Lower lobe of right lung (tissue), 2 donors: ENCODE measurements around the gene MACROH2A2. TPM values are rescaled to one million over a fixed set of nuclear protein-coding genes. Genes with fewer than 3 reads are reported as not detected.
"Not testable (repeated sequence)": the region's sequence is repeated elsewhere in the genome, so short reads cannot be mapped to it uniquely, and the experiment has no call there.

Experiments used
- ATAC-seq, 2 donors: fragments of 200-7000 bp; cut with Tn5 transposase; one replicate each; pipeline ENCODE4 v1.9.1; 2020 to 2022; ENCODE audit warnings: mild to moderate bottlenecking in 2 of 2, moderate library complexity in 2 of 2
- DNase-seq: peaks from one replicate; pipeline ENCODE4 v3.0.0-alpha.2; 2020
- H3K27ac ChIP-seq: fragments of 200-600 bp; one replicate; pipeline ENCODE4 v1.8.0; 2022
- H3K27me3 ChIP-seq: fragments of 200-600 bp; one replicate; pipeline ENCODE4 v1.8.0; 2022; ENCODE audit warnings: low read depth
- H3K36me3 ChIP-seq: fragments of 200-600 bp; one replicate; pipeline ENCODE4 v1.8.0; 2022; ENCODE audit warnings: mild to moderate bottlenecking
- H3K4me1 ChIP-seq: fragments of 200-600 bp; one replicate; pipeline ENCODE4 v1.8.0; 2022
- H3K4me3 ChIP-seq: fragments of 200-600 bp; one replicate; pipeline ENCODE4 v1.8.0; 2022; ENCODE audit warnings: mild to moderate bottlenecking
- H3K9me3 ChIP-seq: fragments of 200-600 bp; one replicate; pipeline ENCODE4 v1.8.0; 2022
- intact Hi-C: fragments of 100-400 bp; cut with DNase I; formaldehyde crosslinking; loops from one replicate; pipeline ENCODE4 v1.11.0; 2022
- total RNA-seq: library from RNA; stranded (reverse); fragmentation: NEBNext Ultra II Directional; extraction: Animal tissue kit (Norgen Biotek cat#: 25700); gene quantifications from one replicate; pipeline ENCODE4 v1.2.1, GENCODE V29; 2021
- TF ChIP-seq, protein P1 (sequence below): fragments of 200-600 bp; IDR thresholded peaks from one replicate; pipeline ENCODE4 v1.8.0; 2022; ENCODE audit warnings: antibody characterized with exemption, mild to moderate bottlenecking
- donor health status: DM: no; HTN: yes; CAD: no; lungs with severe emphysema.

Gene MACROH2A2
- total RNA-seq, 1 donor from 2014 or later, result 6.6 TPM

DNA sequence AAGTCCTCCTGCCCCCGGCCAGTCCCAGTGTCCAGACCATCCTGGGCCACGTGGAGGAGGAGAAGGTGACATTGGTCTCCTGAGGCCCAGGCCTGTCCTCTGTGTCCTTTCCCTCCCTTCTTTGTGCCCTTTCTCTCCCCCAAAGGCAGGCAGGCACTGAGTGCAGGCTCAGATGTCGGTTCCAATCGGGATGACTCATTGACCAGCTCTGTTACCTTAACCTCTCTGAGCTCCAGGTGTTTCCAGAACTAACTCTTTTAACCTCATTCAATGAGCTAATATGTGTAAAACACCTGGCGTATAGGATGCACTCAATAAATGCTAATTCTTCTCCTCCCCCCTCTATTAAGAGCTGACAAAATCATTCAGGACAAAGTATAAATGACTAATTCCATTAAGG, 25.7 kb downstream of the MACROH2A2 start:
- no peak overlapping the region for H3K27ac ChIP-seq
- TF ChIP-seq, protein P1, sequence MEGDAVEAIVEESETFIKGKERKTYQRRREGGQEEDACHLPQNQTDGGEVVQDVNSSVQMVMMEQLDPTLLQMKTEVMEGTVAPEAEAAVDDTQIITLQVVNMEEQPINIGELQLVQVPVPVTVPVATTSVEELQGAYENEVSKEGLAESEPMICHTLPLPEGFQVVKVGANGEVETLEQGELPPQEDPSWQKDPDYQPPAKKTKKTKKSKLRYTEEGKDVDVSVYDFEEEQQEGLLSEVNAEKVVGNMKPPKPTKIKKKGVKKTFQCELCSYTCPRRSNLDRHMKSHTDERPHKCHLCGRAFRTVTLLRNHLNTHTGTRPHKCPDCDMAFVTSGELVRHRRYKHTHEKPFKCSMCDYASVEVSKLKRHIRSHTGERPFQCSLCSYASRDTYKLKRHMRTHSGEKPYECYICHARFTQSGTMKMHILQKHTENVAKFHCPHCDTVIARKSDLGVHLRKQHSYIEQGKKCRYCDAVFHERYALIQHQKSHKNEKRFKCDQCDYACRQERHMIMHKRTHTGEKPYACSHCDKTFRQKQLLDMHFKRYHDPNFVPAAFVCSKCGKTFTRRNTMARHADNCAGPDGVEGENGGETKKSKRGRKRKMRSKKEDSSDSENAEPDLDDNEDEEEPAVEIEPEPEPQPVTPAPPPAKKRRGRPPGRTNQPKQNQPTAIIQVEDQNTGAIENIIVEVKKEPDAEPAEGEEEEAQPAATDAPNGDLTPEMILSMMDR, result no peak
- no peaks in the 10 kb centered on the region for H3K36me3 ChIP-seq
- H3K4me3 ChIP-seq, result no peak overlapping the region
- DNase-seq (no peak), ATAC-seq (no peak)
- H3K27me3 ChIP-seq, result no peaks in the 10 kb centered on the region
- intact Hi-C loops, result no loop called here
- H3K4me1 ChIP-seq, result no peaks in the 10 kb centered on the region
- H3K9me3 ChIP-seq, result no peaks in the 10 kb centered on the region

DNA sequence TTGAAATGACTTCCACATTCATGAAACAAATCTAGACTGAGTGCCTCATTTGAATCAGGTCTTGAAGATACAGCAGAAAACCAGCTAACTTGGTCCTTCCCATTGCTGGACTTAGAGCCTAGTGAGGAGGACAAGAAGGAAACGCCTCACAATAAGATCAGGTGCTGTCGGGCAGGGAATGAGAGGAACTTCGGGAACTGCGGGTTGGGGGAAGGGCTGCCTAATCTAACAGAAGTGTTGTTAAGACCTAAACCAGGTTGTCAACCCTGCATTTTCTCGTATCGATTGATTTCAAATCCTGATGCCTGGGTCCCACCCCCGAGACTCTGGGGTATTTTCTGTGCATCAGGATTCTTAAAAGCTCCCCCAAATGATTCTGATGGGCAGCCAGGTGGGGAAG, 26.3 kb downstream of the MACROH2A2 start:
- Histone ChIP-seq H3K27me3 (no peaks in the 10 kb centered on the region), H3K27ac (no peak overlapping the region), H3K4me3 (no peak overlapping the region), H3K36me3 (no peaks in the 10 kb centered on the region), H3K9me3 (no peaks in the 10 kb centered on the region), H3K4me1 (no peaks in the 10 kb centered on the region)
- intact Hi-C loops, result no loop called here
- ATAC-seq, result no peak
- DNase-seq, result no peak
- TF ChIP-seq, protein P1, result no peak

DNA sequence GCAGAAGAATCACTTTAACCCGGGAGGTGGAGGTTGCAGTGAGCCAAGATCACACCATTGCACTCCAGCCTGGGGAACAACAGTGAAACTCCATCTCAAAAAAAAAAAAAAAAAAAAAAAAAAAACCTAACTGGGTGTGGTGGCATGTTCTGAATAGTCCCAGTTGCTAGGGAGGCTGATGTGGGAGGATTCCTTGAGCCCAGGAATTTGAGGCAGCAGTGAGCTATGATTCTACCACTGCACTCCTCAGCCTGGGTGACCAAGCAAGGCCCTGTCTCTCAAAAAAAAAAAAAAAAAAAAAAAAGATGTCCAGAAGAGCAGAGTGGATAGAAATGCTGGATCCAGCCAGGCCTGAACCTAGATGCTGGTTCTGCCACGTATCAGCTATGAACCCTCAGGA, 28.1 kb downstream of the MACROH2A2 start:
- intact Hi-C loops, H3K27ac ChIP-seq, DNase-seq, H3K27me3 ChIP-seq, H3K4me1 ChIP-seq, H3K4me3 ChIP-seq, H3K36me3 ChIP-seq, H3K9me3 ChIP-seq, ATAC-seq: not testable (repeated sequence)

DNA sequence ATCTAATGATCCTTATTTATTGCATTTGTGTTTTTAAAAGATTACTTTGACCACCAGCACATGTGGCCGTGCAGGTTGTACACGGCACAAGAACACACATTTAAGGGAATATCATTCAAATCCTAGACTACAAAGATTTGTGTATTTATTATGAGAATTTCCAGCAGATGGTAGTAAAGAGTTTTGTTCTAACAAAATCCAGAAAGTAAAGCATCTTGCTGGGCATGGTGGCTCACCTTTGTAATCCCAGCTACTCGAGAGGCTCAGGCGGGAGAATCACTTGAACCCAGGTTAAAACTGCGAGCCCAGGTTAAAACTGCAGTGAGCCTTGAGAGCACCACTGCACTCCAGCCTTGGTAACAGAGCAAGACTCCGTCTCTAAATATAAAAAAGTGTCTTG, 31.5 kb downstream of the MACROH2A2 start:
- Histone ChIP-seq H3K9me3 (no peaks in the 10 kb centered on the region), H3K4me1 (no peaks in the 10 kb centered on the region), H3K27ac (no peak overlapping the region), H3K4me3 (no peak overlapping the region), H3K27me3 (no peaks in the 10 kb centered on the region), H3K36me3 (no peaks in the 10 kb centered on the region)
- no peak for DNase-seq
- intact Hi-C loops, result no loop called here
- TF ChIP-seq, protein P1, result no peak
- no peak for ATAC-seq

DNA sequence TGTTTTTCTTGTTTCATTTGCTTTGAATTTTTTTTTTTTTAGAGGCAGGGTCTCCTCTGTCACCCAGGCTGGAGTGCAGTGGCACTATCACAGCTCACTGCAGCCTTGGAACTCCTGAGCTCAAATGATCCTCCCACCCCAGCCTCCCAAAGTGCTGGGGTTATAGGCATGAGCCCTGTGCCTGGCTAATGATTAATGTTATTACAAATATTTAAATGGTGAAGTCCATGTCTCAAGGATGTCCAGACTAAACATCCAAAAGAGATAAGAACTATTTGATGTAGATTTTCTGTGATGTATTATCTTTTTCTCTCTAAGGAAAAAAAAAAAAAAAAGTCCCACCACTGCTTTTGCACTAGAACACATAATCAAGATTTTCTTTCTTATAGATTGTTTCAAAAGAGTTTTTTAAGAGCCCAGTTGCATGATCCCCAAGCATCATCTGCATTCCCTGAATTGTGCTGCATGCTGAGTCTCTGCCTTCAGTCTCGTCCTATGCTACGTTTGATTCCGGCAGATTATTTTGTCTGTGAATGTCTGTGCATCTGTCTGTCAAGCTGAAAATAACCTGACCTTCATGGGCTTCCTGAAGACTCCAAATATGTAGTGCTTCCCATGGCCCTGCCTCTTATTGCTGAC, 33.4 kb downstream of the MACROH2A2 start:
- no peaks in the 10 kb centered on the region for H3K9me3 ChIP-seq
- no peaks in the 10 kb centered on the region for H3K27me3 ChIP-seq
- TF ChIP-seq, protein P1, result no peak
- DNase-seq (no peak), ATAC-seq (no peak)
- no peaks in the 10 kb centered on the region for H3K4me1 ChIP-seq
- no peak overlapping the region for H3K4me3 ChIP-seq
- no peak overlapping the region for H3K27ac ChIP-seq
- H3K36me3 ChIP-seq, result no peaks in the 10 kb centered on the region
- intact Hi-C loops, result no loop called here

DNA sequence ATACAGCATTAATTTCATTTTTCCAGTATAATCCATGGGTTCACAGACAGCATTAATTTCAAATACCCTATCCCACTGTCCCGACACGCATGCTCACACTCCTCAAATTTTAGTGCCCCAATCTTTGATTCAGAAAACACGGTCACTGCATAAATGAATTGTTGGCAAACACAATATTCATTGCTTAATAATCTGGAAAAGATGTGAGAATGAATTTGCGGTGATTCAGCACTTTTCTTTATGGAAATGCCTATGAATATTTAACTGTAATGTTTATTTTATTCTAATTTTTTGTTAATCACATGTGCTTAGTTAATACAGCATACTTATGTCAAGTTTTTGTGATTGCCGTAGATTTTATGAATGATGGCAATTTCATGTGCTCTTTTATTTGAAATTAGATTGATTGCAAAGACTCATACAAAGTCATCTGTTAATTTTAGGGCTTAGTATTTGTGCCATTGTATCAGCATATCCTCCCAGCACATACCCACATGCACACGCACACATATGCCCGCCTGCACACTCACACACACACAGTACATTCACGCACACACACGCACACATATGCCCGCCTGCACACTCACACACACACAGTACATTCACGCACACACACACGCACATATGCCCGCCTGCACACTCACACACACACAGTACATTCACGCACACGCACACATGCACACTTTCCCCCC, 35.1 kb downstream of the MACROH2A2 start:
- Histone ChIP-seq H3K4me1 (no peaks in the 10 kb centered on the region), H3K9me3 (no peaks in the 10 kb centered on the region), H3K27me3 (no peaks in the 10 kb centered on the region), H3K4me3 (no peak overlapping the region), H3K27ac (no peak overlapping the region), H3K36me3 (peaks cover 6% of the 10 kb centered on the region)
- DNase-seq (no peak), ATAC-seq (no peak)
- TF ChIP-seq, protein P1, result no peak
- intact Hi-C loops, result no loop called here
